CD4-positive, alpha-beta T cell treated with Interleukin-21 for 1 hour (primary cell): ENCODE measurements around the gene EVA1C.
"Not testable (repeated sequence)": the region's sequence is repeated elsewhere in the genome, so short reads cannot be mapped to it uniquely, and the experiment has no call there.

Experiments
- DNase-seq: peaks from one replicate; pipeline ENCODE4 v3.0.0-alpha.2; 2020

The EVA1C gene

GRCh38 chr21:32425628-32426027, 13.1 kb downstream of the EVA1C start:
- no peak for DNase-seq

DNA sequence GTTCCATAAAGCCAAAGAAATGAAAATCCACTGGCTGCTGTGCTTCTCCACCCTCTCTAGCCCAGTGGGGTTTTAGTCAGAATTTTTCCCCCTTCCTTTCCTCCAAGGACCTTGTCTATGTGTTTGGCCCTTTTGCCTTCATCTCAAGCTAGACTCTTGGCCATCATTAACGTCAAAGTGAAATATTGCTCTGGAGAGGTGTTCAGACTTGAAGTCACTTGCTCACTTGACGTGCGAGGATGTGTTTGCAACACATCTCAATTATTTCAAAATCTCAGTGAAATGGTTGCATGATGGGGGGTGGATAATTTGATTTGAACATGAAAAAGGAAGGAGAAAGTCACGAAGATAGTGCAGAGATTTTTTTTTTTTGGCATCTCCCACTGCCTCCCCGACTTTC, 13.6 kb downstream of the EVA1C start:
- DNase-seq, result no peak

DNA sequence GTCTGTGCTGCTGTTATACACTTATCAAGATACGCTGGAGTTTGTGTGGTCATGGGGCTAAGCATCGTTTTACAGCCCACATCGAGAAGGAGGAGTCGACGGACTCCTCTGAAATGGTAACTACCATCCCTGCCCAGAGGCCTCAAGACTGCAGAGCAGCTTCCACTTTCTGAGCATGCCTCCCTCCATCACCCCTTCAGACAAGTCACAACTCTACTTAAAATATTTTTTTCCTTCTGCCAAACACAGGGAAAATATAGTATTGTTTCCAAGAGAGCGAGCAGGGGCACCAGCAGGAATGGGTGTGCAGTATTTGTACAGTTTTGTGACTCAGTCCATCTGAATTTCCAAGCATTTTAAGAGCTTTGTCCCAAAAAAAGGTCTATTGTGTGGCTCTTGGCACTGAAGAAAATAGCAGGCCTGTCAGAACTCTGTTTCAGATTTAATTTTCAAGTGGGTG, 14.1 kb downstream of the EVA1C start:
- no peak for DNase-seq

DNA sequence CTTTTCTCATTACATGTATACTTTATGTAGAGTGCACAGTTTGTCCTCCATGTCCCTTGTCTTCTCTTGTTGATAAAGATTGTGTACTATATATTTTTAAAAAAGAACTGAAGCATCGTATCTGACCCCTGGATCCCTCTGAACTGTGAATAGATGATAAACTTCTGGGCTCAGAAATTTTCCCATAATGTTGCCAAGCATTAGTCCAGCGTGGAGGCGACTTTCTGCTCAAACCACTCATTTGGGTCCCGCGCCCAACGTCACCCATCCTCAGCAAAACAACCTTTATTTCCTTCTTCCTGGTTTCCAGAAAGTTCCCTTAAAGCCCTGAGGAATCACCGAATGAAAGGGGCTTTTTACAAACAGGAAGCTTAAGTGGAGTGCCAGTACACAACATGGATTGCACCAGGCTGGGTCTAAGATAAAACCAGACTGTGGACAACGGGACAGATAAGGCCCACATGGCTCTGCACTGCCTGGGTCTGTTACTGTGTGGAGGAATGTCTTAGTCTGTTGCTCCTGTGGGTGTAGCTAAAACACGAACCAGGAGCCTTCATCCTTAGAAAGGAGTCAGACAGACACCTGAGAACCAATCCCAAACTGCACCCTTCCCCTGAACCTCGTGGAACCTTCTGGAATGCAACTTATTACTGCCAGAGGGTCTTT, 15.6 kb downstream of the EVA1C start:
- no peak for DNase-seq

GRCh38 chr21:32432982-32433660, 20.6 kb downstream of the EVA1C start:
- DNase-seq, result not testable (repeated sequence)

GRCh38 chr21:32437729-32438128, 25.2 kb downstream of the EVA1C start:
- DNase-seq, result no peak

GRCh38 chr21:32442566-32443318, 30.2 kb downstream of the EVA1C start:
- DNase-seq, result no peak

DNA sequence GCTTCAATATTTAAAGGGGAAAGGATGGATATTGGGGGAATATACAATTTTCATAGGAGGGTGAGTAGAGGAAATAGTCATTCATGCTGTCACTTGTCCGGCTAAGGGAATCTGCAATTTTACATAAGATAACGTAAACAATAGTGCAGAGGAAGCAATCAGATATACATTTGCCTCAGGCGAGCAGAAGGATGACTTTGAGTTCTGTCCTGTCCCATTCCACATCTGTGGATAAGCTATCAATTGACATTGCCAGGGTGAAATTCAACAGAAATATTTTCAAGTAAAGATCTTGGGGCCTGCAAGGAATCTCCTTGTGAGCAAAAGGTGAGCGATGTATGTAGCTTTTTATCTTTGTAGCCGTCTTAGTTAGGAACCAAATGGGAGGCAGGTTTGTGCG, 32.6 kb downstream of the EVA1C start:
- DNase-seq, result no peak

GRCh38 chr21:32446440-32446839, 33.9 kb downstream of the EVA1C start:
- not testable (repeated sequence) for DNase-seq

GRCh38 chr21:32447224-32447623, 34.7 kb downstream of the EVA1C start:
- no peak for DNase-seq

DNA sequence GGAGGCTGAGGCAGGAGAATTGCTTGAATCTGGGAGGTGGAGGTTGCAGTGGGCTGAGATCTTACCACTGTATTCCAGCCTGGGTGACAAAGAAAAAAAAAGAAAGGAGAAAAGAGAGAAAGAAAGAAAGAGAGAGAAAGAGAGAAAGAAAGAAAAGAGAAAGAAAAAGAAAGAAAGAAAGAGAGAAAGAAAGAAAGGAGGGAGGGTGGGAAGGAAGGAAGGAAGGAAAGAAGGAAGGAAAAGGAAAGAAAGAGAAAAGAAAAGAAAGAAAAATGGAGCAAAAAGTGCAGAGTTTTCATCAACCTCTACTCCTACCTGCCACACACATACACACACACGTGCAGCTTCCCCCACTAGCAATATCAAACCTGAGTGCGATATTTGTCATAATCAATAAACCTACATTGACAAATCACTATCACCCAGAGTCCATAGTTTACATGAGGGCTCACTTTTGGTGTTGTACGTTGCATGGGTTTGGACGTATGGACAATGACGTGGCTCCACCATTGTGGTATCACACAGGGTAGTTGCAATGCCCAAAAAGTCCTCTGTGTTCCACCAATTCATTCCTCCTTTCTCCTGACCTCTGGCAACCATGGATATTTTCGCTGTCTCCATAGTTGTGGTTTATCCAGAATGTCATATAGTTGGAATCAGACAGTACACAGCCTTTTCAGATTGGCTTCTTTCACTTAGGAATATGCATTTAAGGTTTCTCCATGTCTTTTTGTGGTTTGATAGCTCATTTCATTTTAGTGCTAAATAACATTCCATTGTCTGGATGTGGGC, 36.5 kb downstream of the EVA1C start:
- DNase-seq, result no peak

DNA sequence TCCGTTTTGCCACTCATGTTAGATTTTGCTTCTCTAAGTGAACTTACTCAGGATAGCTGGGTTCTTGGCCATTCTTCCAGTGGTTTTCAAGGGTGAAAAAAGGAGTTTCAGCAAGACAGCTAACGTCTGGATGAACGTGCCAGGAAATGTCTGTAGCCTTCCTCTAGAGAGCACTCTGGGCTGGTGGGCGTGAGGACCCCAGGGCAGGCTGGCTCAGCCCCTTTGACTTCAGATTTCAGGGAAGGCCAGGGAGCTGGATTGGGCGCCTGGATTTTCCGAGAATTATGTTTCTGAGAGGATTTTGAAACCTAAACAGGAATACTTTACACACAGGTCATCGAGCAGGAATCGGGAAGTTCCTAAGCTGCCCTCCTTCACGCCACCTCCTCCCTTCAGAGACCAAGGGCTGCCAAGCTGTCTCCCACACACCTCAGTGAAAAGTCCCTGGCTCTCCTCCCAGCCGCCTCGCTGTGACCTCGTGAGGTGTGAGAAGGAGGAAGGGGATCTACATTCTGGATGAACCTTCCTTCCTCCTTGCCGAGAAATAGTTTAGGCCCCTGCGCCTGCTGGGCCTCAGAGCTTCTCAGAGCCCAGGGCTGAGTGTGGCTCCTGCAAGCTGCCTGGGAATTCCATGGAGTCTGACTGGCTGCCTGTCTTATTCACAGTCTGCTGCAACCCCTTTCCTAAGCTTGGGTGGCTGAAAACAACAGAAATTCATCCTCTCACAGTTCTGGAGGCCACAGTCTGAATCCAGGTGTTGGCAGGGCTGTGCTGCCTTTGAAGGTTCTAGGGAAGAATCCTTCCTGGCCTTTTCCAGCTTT, 38.6 kb downstream of the EVA1C start:
- not testable (repeated sequence) for DNase-seq

GRCh38 chr21:32452191-32452590, 39.7 kb downstream of the EVA1C start:
- DNase-seq, result not testable (repeated sequence)

GRCh38 chr21:32452641-32453040, 40.1 kb downstream of the EVA1C start:
- no peak for DNase-seq

DNA sequence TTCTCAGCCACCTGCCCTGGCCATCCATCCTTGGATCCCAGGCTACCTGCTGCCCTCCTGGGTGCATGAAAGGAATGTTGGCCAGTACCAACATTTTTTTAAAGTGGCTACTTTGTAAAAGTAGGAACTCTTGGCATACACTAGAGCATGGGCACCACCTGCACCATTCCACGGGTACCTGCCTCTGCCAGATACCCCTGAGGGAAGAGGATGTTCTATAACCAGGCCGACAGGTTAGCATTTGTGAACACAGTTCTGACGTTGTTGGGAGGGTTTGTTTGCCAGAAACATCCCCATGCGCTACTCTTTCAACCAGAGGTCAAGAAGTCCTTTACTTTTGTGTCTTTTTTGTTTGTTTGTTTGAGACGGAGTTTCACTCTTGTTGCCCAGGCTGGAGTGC, 43.0 kb downstream of the EVA1C start:
- DNase-seq, result no peak

GRCh38 chr21:32456497-32456918, 44.0 kb downstream of the EVA1C start:
- no peak for DNase-seq

DNA sequence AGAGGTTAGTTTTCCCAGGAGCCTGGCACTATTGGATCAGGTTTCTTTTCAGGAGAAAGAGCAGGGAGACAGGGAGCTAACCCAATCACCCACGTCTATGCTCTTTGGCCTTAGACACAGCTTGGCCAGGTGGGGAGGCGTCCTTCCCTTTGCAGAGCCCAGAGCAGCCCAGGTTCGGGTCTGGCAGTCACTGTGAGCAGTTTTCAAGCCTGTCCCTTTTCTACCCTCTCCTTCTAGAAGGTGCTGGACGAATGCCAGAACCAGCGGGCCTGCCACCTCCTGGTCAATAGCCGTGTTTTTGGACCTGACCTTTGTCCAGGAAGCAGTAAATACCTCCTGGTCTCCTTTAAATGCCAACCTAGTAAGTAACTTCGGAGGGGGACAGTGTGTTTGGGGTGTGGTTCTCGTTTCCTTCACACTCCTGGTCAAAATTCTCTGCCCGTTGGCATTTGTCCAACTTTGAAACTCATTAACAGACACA, 44.9 kb downstream of the EVA1C start:
- DNase-seq, result no peak

GRCh38 chr21:32457962-32458361, 45.5 kb downstream of the EVA1C start:
- no peak for DNase-seq

DNA sequence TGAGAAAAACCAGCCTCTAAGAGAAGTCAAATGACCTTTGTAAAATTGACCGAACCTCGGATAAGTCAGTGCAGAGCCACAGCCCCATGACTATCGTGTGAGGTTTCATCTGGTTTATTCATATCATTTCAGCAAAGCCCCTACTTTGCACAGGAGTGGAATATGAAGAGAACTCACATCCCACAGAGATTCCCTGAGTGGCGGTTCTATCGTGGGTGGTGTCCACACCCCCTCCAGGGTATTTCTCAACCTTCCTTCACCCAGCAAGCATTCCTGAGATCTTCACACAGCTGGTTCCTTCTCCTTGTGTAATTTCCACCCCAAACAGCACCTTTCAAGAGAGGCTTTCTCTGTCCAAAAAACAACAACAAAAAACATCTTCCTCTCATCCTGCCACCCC, 47.5 kb downstream of the EVA1C start:
- no peak for DNase-seq

GRCh38 chr21:32461503-32461902, 49.0 kb downstream of the EVA1C start:
- DNase-seq, result no peak

- not testable (repeated sequence) for DNase-seq
Measured at GRCh38 chr21:32462564-32462963, 50.1 kb downstream of the EVA1C start.

DNA sequence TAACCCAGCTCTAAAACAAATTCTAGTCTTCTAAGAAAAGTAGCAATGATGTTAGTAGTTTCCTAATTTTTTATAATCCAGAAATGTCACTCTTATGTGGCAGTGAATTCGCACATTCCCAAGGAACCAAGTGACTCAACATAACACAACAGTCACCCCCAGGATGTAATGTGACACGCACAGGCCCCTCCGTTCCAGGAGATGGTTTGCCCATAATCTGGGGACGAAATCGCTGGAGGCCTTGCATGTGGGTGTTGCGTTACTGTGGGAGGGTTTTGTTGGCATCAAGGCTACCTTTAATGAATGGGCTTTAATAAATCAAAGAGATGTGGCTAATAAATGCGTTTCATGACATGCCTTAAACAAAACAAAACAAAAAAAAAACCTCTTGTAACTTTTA, 50.9 kb downstream of the EVA1C start:
- DNase-seq, result no peak
